H1 (cell line): ENCODE results near the gene CCNL2. TPM values are rescaled to one million over a fixed set of nuclear protein-coding genes. Genes with fewer than 3 reads are reported as not detected.

ENCODE experiments used
- CTCF ChIA-PET: fragments of 300-600 bp; sonication (Branson Sonifier 250); formaldehyde crosslinking; loops from one replicate; lab custom pipeline; 2021; ENCODE audit not compliant: partially characterized antibody; lab: Charles Lee
- POLR2A ChIA-PET: fragments of 300-600 bp; sonication (Branson Sonifier 250); formaldehyde crosslinking; loops from one replicate; lab custom pipeline; 2021; ENCODE audit warnings: inconsistent platforms; ENCODE audit not compliant: partially characterized antibody; lab: Charles Lee
- DNase-seq, 2 experiments: peaks; one replicate each; pipeline versions ENCODE4 v3.0.0 to v3.0.0-alpha.2; 2010 to 2022; ENCODE audit warnings: low spot score in 2 of 2, low read depth in 1 of 2, mixed read lengths in 1 of 2
- FAIRE-seq: peaks from 2 replicates; lab custom pipeline; 2011; peaks lifted over from hg19 to GRCh38; lab: Jason Lieb, UNC
- H2AFZ ChIP-seq: 2 replicates; pipeline ENCODE4 v1.8.1; 2012; ENCODE audit warnings: low read length, inconsistent platforms
- H2AK5ac ChIP-seq: 2 replicates; pipeline ENCODE4 v1.6.1; 2013; ENCODE audit warnings: low read depth, low read length
- H2BK120ac ChIP-seq: replicated peaks from 2 replicates; pipeline ENCODE3; 2013; ENCODE audit warnings: low read depth, low read length, inconsistent platforms
- H2BK12ac ChIP-seq: 2 replicates; pipeline ENCODE4 v1.6.1; 2013; ENCODE audit warnings: low read depth, low read length
- H2BK15ac ChIP-seq: 2 replicates; pipeline ENCODE4 v1.6.1; 2013; ENCODE audit warnings: low read length
- H2BK20ac ChIP-seq: 2 replicates; pipeline ENCODE4 v1.6.1; 2013; ENCODE audit warnings: low read length
- H2BK5ac ChIP-seq: 2 replicates; pipeline ENCODE4 v1.6.1; 2013; ENCODE audit warnings: low read depth, low read length
- H3K14ac ChIP-seq: 2 replicates; pipeline ENCODE4 v1.6.1; 2013; ENCODE audit warnings: inconsistent platforms; ENCODE audit not compliant: insufficient read length
- H3K18ac ChIP-seq: 2 replicates; pipeline ENCODE4 v1.6.1; 2013; ENCODE audit warnings: low read length; ENCODE audit errors: extremely low read depth
- H3K23ac ChIP-seq: 2 replicates; pipeline ENCODE4 v1.6.1; 2013; ENCODE audit warnings: inconsistent platforms; ENCODE audit not compliant: insufficient read length
- H3K23me2 ChIP-seq: 2 replicates; pipeline ENCODE4 v1.6.1; 2013; ENCODE audit warnings: low read depth, low read length
- H3K27ac ChIP-seq: 2 replicates; pipeline ENCODE4 v1.6.1; 2011; ENCODE audit warnings: low read depth, low read length, inconsistent platforms
- H3K27me3 ChIP-seq, 4 experiments: replicated peaks in 1 of 4; 1 replicate in 1 of 4; 2 replicates in 3 of 4; pipeline versions ENCODE4 v1.6.1 to v1.8.1; 2011 to 2013; ENCODE audit warnings: low read length in 3 of 4, mild to moderate bottlenecking in 3 of 4, inconsistent platforms in 2 of 4, mixed read lengths in 2 of 4, moderate library complexity in 1 of 4; ENCODE audit not compliant: control insufficient read depth in 3 of 4, insufficient read depth in 3 of 4; ENCODE audit errors: extremely low read depth in 1 of 4
- H3K36me3 ChIP-seq, 4 experiments: 2 replicates each; pipeline versions ENCODE4 v1.6.1 to v1.8.1; 2011 to 2013; ENCODE audit warnings: mild to moderate bottlenecking in 4 of 4, low read length in 3 of 4, moderate library complexity in 2 of 4, control low read depth in 1 of 4, inconsistent platforms in 1 of 4; ENCODE audit not compliant: insufficient read depth in 4 of 4, control insufficient read depth in 2 of 4
- H3K4ac ChIP-seq: replicated peaks from 2 replicates; pipeline ENCODE3; 2013; ENCODE audit warnings: low read length, low read depth, mixed read lengths, inconsistent platforms; ENCODE audit not compliant: insufficient read length
- H3K4me1 ChIP-seq, 4 experiments: replicated peaks in 1 of 4; 1 replicate in 1 of 4; 2 replicates in 3 of 4; pipeline versions ENCODE4 v1.6.1 to v1.8.1; 2011 to 2013; ENCODE audit warnings: low read length in 3 of 4, inconsistent platforms in 2 of 4, mixed read lengths in 1 of 4; ENCODE audit not compliant: insufficient read depth in 4 of 4, control insufficient read depth in 3 of 4
- H3K4me2 ChIP-seq, 2 experiments: 2 replicates each; pipeline versions ENCODE4 v1.6.1 to v1.8.1; 2011 to 2013; ENCODE audit warnings: low read depth in 2 of 2, low read length in 2 of 2, control low read depth in 1 of 2, inconsistent platforms in 1 of 2, mild to moderate bottlenecking in 1 of 2; ENCODE audit not compliant: insufficient read depth in 1 of 2
- H3K4me3 ChIP-seq, 4 experiments: fragments of 200-600, 300-600 bp in 1 of 4; sonication (generic), shearing (Covaris generic), sonication (Bioruptor Twin) in 1 of 4; 2 replicates each; pipeline versions ENCODE4 v1.5.1 to v1.8.1; 2011 to 2016; ENCODE audit warnings: low read length in 4 of 4, low read depth in 3 of 4, control low read depth in 2 of 4, inconsistent platforms in 2 of 4, mild to moderate bottlenecking in 2 of 4, mixed read lengths in 1 of 4, moderate library complexity in 1 of 4; ENCODE audit not compliant: insufficient read depth in 2 of 4; ENCODE audit errors: extremely low read depth in 1 of 4
- H3K56ac ChIP-seq: replicated peaks from 2 replicates; pipeline ENCODE3; 2013; ENCODE audit warnings: low read depth, mild to moderate bottlenecking, mixed read lengths, low read length, inconsistent platforms; ENCODE audit not compliant: insufficient read length
- H3K79me1 ChIP-seq: 2 replicates; pipeline ENCODE4 v1.6.1; 2013; ENCODE audit warnings: low read depth, low read length, control low read depth
- H3K79me2 ChIP-seq, 2 experiments: 2 replicates each; pipeline versions ENCODE4 v1.6.1 to v1.8.1; 2012 to 2013; ENCODE audit warnings: low read length in 2 of 2, mild to moderate bottlenecking in 2 of 2, inconsistent platforms in 1 of 2; ENCODE audit not compliant: insufficient read depth in 2 of 2, control insufficient read depth in 1 of 2
- H3K9ac ChIP-seq, 4 experiments: replicated peaks in 1 of 4; 1 replicate in 1 of 4; 2 replicates in 3 of 4; pipeline versions ENCODE4 v1.6.1 to v1.8.1; 2011 to 2013; ENCODE audit warnings: low read depth in 3 of 4, low read length in 3 of 4, control low read depth in 2 of 4, mild to moderate bottlenecking in 2 of 4, moderate library complexity in 2 of 4, inconsistent platforms in 1 of 4; ENCODE audit errors: extremely low read depth in 1 of 4
- H3K9me3 ChIP-seq, 2 experiments: 2 replicates each; pipeline versions ENCODE4 v1.6.1 to v1.8.1; 2012 to 2013; ENCODE audit warnings: mild to moderate bottlenecking in 2 of 2, moderate library complexity in 2 of 2, control low read depth in 1 of 2, inconsistent platforms in 1 of 2, low read depth in 1 of 2, low read length in 1 of 2, mixed read lengths in 1 of 2; ENCODE audit not compliant: insufficient read depth in 2 of 2
- H4K20me1 ChIP-seq, 2 experiments: replicated peaks in 1 of 2; 2 replicates each; pipeline versions ENCODE3 to v1.8.1; 2011 to 2013; ENCODE audit warnings: inconsistent platforms in 2 of 2, low read length in 2 of 2, mild to moderate bottlenecking in 1 of 2; ENCODE audit not compliant: insufficient read depth in 2 of 2, control insufficient read depth in 1 of 2
- H4K5ac ChIP-seq: 2 replicates; pipeline ENCODE4 v1.6.1; 2013; ENCODE audit warnings: low read length, low read depth, mixed read lengths, inconsistent platforms; ENCODE audit not compliant: insufficient read length
- H4K8ac ChIP-seq: 2 replicates; pipeline ENCODE4 v1.8.0; 2013; ENCODE audit warnings: mild to moderate bottlenecking, moderate library complexity, low read length, inconsistent platforms; ENCODE audit not compliant: insufficient read depth; ENCODE audit errors: extremely low read depth
- H4K91ac ChIP-seq: replicated peaks from 2 replicates; pipeline ENCODE3; 2013; ENCODE audit warnings: low read length, mixed read lengths, inconsistent platforms; ENCODE audit not compliant: insufficient read length
- BRCA1 ChIP-seq: IDR thresholded peaks from 2 replicates; pipeline ENCODE4 v1.6.1; 2012; ENCODE audit warnings: low read depth, low read length, improper control_type of control experiment
- HDAC6 ChIP-seq: IDR thresholded peaks from one replicate; pipeline ENCODE4 v1.7.1; 2012; ENCODE audit warnings: low read depth, mild to moderate bottlenecking, inconsistent platforms, low read length, moderate library complexity
- POLR2AphosphoS5 ChIP-seq: IDR thresholded peaks from 2 replicates; pipeline ENCODE4 v1.6.1; 2011; ENCODE audit warnings: low read depth, low read length
- WGBS, 2 experiments: shearing (Covaris generic) in 1 of 2; methylation state at CpG; one replicate each; pipeline versions ENCODE4 v1.1.6 to v1.1.7; 2013 to 2015; ENCODE audit warnings: low lambda C conversion rate in 2 of 2, mixed read lengths in 2 of 2, inconsistent platforms in 1 of 2, low coverage in 1 of 2, missing lambda C conversion rate in 1 of 2; ENCODE audit not compliant: insufficient replicate concordance in 2 of 2, insufficient coverage in 1 of 2, insufficient read length in 1 of 2; ENCODE audit errors: extremely low coverage in 1 of 2, missing lambda C conversion rate in 1 of 2; 5-methylcytosine and 5-hydroxymethylcytosine counted together
- polyA plus RNA-seq, 7 experiments: library from polyadenylated mRNA; depleted of rRNA in 3 of 7; stranded (reverse) in 5 of 7; unstranded in 2 of 7; fragments of >200 nt in 5 of 7; fragments of 200-250 nt in 2 of 7; gene quantifications; 1 replicate in 5 of 7; 2 replicates in 1 of 7; 4 replicates in 1 of 7; pipeline versions ENCODE4 v1.2.1 to v1.2.3, GENCODE V29; 2011 to 2013; ENCODE audit warnings: missing spikeins in 2 of 7, mixed read lengths in 2 of 7
- total RNA-seq: library from RNA; stranded (reverse); fragmentation: NEBNext Ultra II Directional; extraction: Animal tissue kit (Norgen Biotek cat#: 25700); gene quantifications from 2 replicates; pipeline ENCODE4 v1.2.1, GENCODE V29; 2021

The CCNL2 gene
- total and polyA plus RNA-seq, 2 of the 8 experiments (the other 6 are each of a cell fraction or from before 2014, with no cell fraction given) = 79.8 to 120 TPM

DNA sequence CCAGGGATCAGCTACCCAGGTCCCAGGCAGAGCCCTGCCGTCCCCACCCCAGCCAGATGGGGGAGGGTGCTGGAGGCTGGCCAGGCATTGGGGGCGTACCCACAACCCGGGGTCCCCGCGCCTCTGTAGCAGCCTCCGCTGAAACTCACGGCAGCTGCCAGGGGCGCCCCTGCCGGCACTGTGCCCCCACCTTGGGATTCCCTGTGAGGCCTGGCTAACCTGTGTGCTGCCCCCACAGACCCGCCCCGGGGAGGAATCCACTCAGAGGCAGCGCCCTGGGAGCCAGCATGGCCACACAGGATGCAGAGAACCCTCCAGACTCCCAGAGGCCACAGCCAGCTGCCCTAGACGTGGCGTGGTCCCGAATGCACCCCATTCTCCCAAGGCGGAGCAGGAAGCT lies 53.8 kb downstream of the CCNL2 start:
- H4K20me1 ChIP-seq = peaks cover 20 to 46% of the 10 kb centered on the region in 2 experiments
- H3K4me3 ChIP-seq = no peak overlapping the region
- H2BK120ac ChIP-seq = no peak overlapping the region
- H3K9me3 ChIP-seq = peaks cover 0 to 5% of the 10 kb centered on the region in 2 experiments; a peak in 1 of 4 replicates
- H2BK20ac ChIP-seq = no peak overlapping the region
- H3K23ac ChIP-seq = no peak overlapping the region
- peaks cover 27% of the 10 kb centered on the region for H3K79me1 ChIP-seq
- H3K14ac ChIP-seq = no peak overlapping the region
- H3K4me2 ChIP-seq = no peak overlapping the region
- H4K8ac ChIP-seq = no peak overlapping the region; the same call in 1 of the 2 replicates
- FAIRE-seq = no peak
- H4K5ac ChIP-seq = no peak overlapping the region
- ChIA-PET POLR2A (interaction anchor here (0.6 to 3.1 kb wide), 10 partner anchors 9 to 119 kb away, joined by 3 to 12 read pairs (median 4); partner anchors contain the start of genes ANKRD65, CCNL2 and TAS1R3), CTCF (interaction anchor here (0.6 to 4.4 kb wide), 8 partner anchors 8 to 85 kb away, joined by 3 to 34 read pairs (median 4); no protein-coding TSS in a partner anchor)
- no peak overlapping the region for H3K56ac ChIP-seq
- H4K91ac ChIP-seq = no peak overlapping the region
- H3K4me1 ChIP-seq = peaks cover 0 to 16% (median 9%) of the 10 kb centered on the region in 4 experiments; a peak in 5 of 7 replicates
- H3K9ac ChIP-seq = no peak overlapping the region
- no peak for DNase-seq
- peaks cover 12% of the 10 kb centered on the region; the same call in 1 of the 2 replicates for H3K23me2 ChIP-seq
- H2AK5ac ChIP-seq = no peak overlapping the region
- no peak overlapping the region for H3K27ac ChIP-seq
- no peak overlapping the region for H2BK12ac ChIP-seq
- H3K18ac ChIP-seq = no peak overlapping the region
- H2AFZ ChIP-seq = no peak overlapping the region
- no peak overlapping the region for H2BK15ac ChIP-seq
- H3K36me3 ChIP-seq = peaks cover 2 to 16% (median 9%) of the 10 kb centered on the region in 4 experiments; a peak in 6 of 8 replicates
- H3K4ac ChIP-seq = no peak overlapping the region
- WGBS, 2 experiments = 87% methylated on average over 9 of the region's 16 CpGs; no CpG with 5 or more reads in 1 of the 2 experiments
- no peaks in the 10 kb centered on the region; a peak in 1 of 7 replicates for H3K27me3 ChIP-seq
- H3K79me2 ChIP-seq = peaks cover 0 to 28% of the 10 kb centered on the region in 2 experiments; a peak in 3 of 4 replicates
- H2BK5ac ChIP-seq = no peak overlapping the region
- no peak for TF ChIP-seq BRCA1
- no peak for TF ChIP-seq HDAC6
- no peak for TF ChIP-seq POLR2AphosphoS5
